ENCODE results near the gene SLC14A1.

DNA sequence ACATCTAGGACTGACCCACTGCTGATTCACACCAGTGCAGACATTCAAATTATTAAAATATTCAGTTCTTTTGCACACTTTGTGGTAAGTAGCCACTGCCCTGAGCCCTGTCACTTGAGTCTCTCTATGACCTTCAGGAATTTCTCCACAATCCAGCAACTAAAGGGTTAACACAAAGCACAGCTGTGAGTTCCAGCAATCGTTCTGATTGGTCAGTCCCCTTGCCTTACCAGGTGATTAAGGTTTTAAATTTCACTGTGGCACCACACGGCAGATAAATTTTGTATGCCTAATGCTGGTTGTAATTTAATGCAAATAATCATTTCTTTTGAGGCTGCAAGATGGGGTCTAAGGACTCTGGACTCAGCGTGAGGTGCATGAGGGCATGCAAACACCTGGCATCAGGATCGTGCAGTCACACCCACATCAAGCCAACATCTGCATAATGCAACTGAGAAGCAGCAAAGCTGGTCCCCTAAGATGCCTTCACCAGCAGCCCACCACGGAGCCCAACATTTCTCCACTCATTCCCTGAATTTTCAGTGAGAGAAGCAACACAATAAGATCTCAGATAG, 36.6 kb downstream of the SLC14A1 start:
- TF ChIP-seq CTCF (IDR thresholded peaks at IDR 0.05), result no peak
- no peak for TF ChIP-seq POLR2A (IDR thresholded peaks at IDR 0.05)
